Activated T-cell treated with anti-CD3 and anti-CD28 coated beads for 24 hours (primary cell): ENCODE results near the gene TATDN3.
"Not testable (repeated sequence)": the region's sequence is repeated elsewhere in the genome, so short reads cannot be mapped to it uniquely, and the experiment has no call there.

Experiments
- DNase-seq: peaks from one replicate; pipeline ENCODE4 v3.0.0-alpha.2; 2020; ENCODE audit warnings: low read depth

TATDN3 gene

GRCh38 chr1:212791676-212792395 is at the start of gene TATDN3, which contains the start of gene NSL1:
Gene TATDN3, plus strand, starts transcription at chr1:212791894. Its CDS starts 28 bp downstream, at chr1:212791922.
Gene NSL1, minus strand, starts transcription at chr1:212791777. Its CDS starts 14 bp downstream, at chr1:212791763.
- DNase-seq = peak; percentile 95

- DNase-seq = no peak
These were observed 47.7 kb upstream of the TATDN3 start for GRCh38 chr1:212743901-212744475.

GRCh38 chr1:212745303-212745702 is 46.4 kb upstream of the TATDN3 start:
- DNase-seq = no peak

GRCh38 chr1:212746546-212746945 is 45.1 kb upstream of the TATDN3 start:
- no peak for DNase-seq

GRCh38 chr1:212749821-212750535 is 41.7 kb upstream of the TATDN3 start:
- no peak for DNase-seq

- DNase-seq = no peak
These were observed 39.3 kb upstream of the TATDN3 start for GRCh38 chr1:212752252-212752933.

- no peak for DNase-seq
These were observed 38.7 kb upstream of the TATDN3 start for GRCh38 chr1:212752934-212753497.

- DNase-seq = no peak
These were observed 37.9 kb upstream of the TATDN3 start for GRCh38 chr1:212753749-212754148.

GRCh38 chr1:212754193-212754592 is 37.5 kb upstream of the TATDN3 start:
- DNase-seq = no peak

GRCh38 chr1:212754680-212755079 is 37.0 kb upstream of the TATDN3 start:
- no peak for DNase-seq

GRCh38 chr1:212759683-212760082 is 32.0 kb upstream of the TATDN3 start:
- DNase-seq = no peak

GRCh38 chr1:212760126-212760823 is 31.4 kb upstream of the TATDN3 start:
- DNase-seq = peak; percentile 29

- DNase-seq = no peak
These were observed 29.5 kb upstream of the TATDN3 start for GRCh38 chr1:212762234-212762633.

GRCh38 chr1:212762839-212763238 is 28.9 kb upstream of the TATDN3 start:
- DNase-seq = no peak

- not testable (repeated sequence) for DNase-seq
These were observed 26.9 kb upstream of the TATDN3 start for GRCh38 chr1:212764718-212765281.

- DNase-seq = not testable (repeated sequence)
These were observed 24.9 kb upstream of the TATDN3 start for GRCh38 chr1:212766825-212767224.

GRCh38 chr1:212769459-212770167 is 22.1 kb upstream of the TATDN3 start:
- DNase-seq = no peak

- no peak for DNase-seq
These were observed 20.4 kb upstream of the TATDN3 start for GRCh38 chr1:212771341-212771740.

- DNase-seq = no peak
These were observed 18.7 kb upstream of the TATDN3 start for GRCh38 chr1:212773011-212773410.

- DNase-seq = no peak
These were observed 17.1 kb upstream of the TATDN3 start for GRCh38 chr1:212774584-212774983.
